ENCODE measurements around the gene GSTA4. TPM values are rescaled to one million over a fixed set of nuclear protein-coding genes. Genes with fewer than 3 reads are reported as not detected.

The GSTA4 gene
- total RNA-seq, 2 experiments from 2014 or later, result 0.25 TPM; not detected in 1

- Mint-ChIP-seq H3K27ac (no peak overlapping the region), H3K9me3 (no peaks in the 10 kb centered on the region), H3K4me1 (ENCODE audit: low read depth) (no peaks in the 10 kb centered on the region), H3K36me3 (ENCODE audit: low read depth) (no peaks in the 10 kb centered on the region), H3K27me3 (peaks cover 3% of the 10 kb centered on the region), H3K4me3 (no peak overlapping the region)
- no peak for ATAC-seq (ENCODE audit: poor library complexity)
- ChIA-PET CTCF (no interaction called here), POLR2A (no interaction called here)
- intact Hi-C loops (cut with DNase I, micrococcal nuclease), result no loop called here
- Histone ChIP-seq H3K36me3 (ENCODE audit: insufficient read depth, low read length) (no peaks in the 10 kb centered on the region), H3K27me3 (ENCODE audit: control insufficient read depth in 1 of 2, insufficient read depth in 2 of 2, low read length in 2 of 2) (no peaks in the 10 kb centered on the region), H3K9me3 (ENCODE audit: control insufficient read depth in 1 of 2, insufficient read depth in 1 of 2, low read length in 2 of 2) (no peaks in the 10 kb centered on the region), H3K4me3 (ENCODE audit: low read length) (no peak overlapping the region), H3K4me1 (ENCODE audit: insufficient read depth, low read length) (no peaks in the 10 kb centered on the region), H3K27ac (ENCODE audit: low read depth in 1 of 2, low read length in 2 of 2) (no peak overlapping the region)
- TF ChIP-seq CTCF (IDR thresholded peaks at IDR 0.05), result no peak
- DNase-seq, result no peak
These were observed 29.0 kb downstream of the GSTA4 start for GRCh38 chr6:52966101-52966500.

GRCh38 chr6:52965380-52965779 is 29.7 kb downstream of the GSTA4 start:
- H3K36me3 ChIP-seq (ENCODE audit: insufficient read depth, low read length), result no peaks in the 10 kb centered on the region
- POLR2A ChIA-PET, result no interaction called here
- H3K27ac ChIP-seq (ENCODE audit: low read depth in 1 of 2, low read length in 2 of 2), result no peak overlapping the region
- no peak overlapping the region for H3K4me3 Mint-ChIP-seq
- ATAC-seq (ENCODE audit: poor library complexity), result no peak
- H3K27me3 Mint-ChIP-seq, result peaks cover 3% of the 10 kb centered on the region
- intact Hi-C loops (cut with DNase I, micrococcal nuclease), result no loop called here
- H3K27me3 ChIP-seq (ENCODE audit: control insufficient read depth in 1 of 2, insufficient read depth in 2 of 2, low read length in 2 of 2), result no peaks in the 10 kb centered on the region
- no peaks in the 10 kb centered on the region for H3K9me3 ChIP-seq (ENCODE audit: control insufficient read depth in 1 of 2, insufficient read depth in 1 of 2, low read length in 2 of 2)
- no peaks in the 10 kb centered on the region for H3K36me3 Mint-ChIP-seq (ENCODE audit: low read depth)
- H3K4me1 Mint-ChIP-seq (ENCODE audit: low read depth), result no peaks in the 10 kb centered on the region
- H3K4me1 ChIP-seq (ENCODE audit: insufficient read depth, low read length), result no peaks in the 10 kb centered on the region
- TF ChIP-seq CTCF (IDR thresholded peaks at IDR 0.05), result no peak
- CTCF ChIA-PET, result no interaction called here
- H3K9me3 Mint-ChIP-seq, result no peaks in the 10 kb centered on the region
- no peak overlapping the region for H3K4me3 ChIP-seq (ENCODE audit: low read length)
- no peak overlapping the region for H3K27ac Mint-ChIP-seq
- no peak for DNase-seq

GRCh38 chr6:52964318-52964717 is 30.8 kb downstream of the GSTA4 start:
- Histone ChIP-seq H3K4me1 (ENCODE audit: insufficient read depth, low read length) (no peaks in the 10 kb centered on the region), H3K4me3 (ENCODE audit: low read length) (no peak overlapping the region), H3K9me3 (ENCODE audit: control insufficient read depth in 1 of 2, insufficient read depth in 1 of 2, low read length in 2 of 2) (no peaks in the 10 kb centered on the region), H3K27me3 (ENCODE audit: control insufficient read depth in 1 of 2, insufficient read depth in 2 of 2, low read length in 2 of 2) (no peaks in the 10 kb centered on the region), H3K36me3 (ENCODE audit: insufficient read depth, low read length) (no peaks in the 10 kb centered on the region), H3K27ac (ENCODE audit: low read depth in 1 of 2, low read length in 2 of 2) (no peak overlapping the region)
- ChIA-PET CTCF (no interaction called here), POLR2A (no interaction called here)
- no peaks in the 10 kb centered on the region for H3K4me1 Mint-ChIP-seq (ENCODE audit: low read depth)
- H3K27me3 Mint-ChIP-seq, result peaks cover 3% of the 10 kb centered on the region
- DNase-seq (no peak), ATAC-seq (ENCODE audit: poor library complexity) (no peak)
- no peak for TF ChIP-seq CTCF (IDR thresholded peaks at IDR 0.05)
- no peaks in the 10 kb centered on the region for H3K36me3 Mint-ChIP-seq (ENCODE audit: low read depth)
- no peaks in the 10 kb centered on the region for H3K9me3 Mint-ChIP-seq
- intact Hi-C loops (cut with DNase I, micrococcal nuclease), result no loop called here
- no peak overlapping the region for H3K27ac Mint-ChIP-seq
- no peak overlapping the region for H3K4me3 Mint-ChIP-seq

Data from CD4-positive, alpha-beta T cell (primary cell).